Mammary epithelial cell (primary cell): ENCODE results near the gene THRB.

ENCODE experiments used
- EZH2 ChIP-seq: IDR thresholded peaks from 2 replicates; pipeline ENCODE4 v1.6.1; 2012; ENCODE audit warnings: low read length, inconsistent platforms, borderline replicate concordance
- TF ChIP-seq, protein P1 (sequence below), 2 donors: IDR thresholded peaks in 1 of 2; conservative IDR thresholded peaks in 1 of 2; 2 replicates each; pipeline ENCODE4 v1.5.1; 2011 to 2012; ENCODE audit warnings: inconsistent platforms in 2 of 2, low read length in 2 of 2, mild to moderate bottlenecking in 2 of 2, control low read depth in 1 of 2, low read depth in 1 of 2; ENCODE audit not compliant: insufficient read depth in 1 of 2; ENCODE audit errors: extremely low read depth in 1 of 2

- TF ChIP-seq, protein P1, sequence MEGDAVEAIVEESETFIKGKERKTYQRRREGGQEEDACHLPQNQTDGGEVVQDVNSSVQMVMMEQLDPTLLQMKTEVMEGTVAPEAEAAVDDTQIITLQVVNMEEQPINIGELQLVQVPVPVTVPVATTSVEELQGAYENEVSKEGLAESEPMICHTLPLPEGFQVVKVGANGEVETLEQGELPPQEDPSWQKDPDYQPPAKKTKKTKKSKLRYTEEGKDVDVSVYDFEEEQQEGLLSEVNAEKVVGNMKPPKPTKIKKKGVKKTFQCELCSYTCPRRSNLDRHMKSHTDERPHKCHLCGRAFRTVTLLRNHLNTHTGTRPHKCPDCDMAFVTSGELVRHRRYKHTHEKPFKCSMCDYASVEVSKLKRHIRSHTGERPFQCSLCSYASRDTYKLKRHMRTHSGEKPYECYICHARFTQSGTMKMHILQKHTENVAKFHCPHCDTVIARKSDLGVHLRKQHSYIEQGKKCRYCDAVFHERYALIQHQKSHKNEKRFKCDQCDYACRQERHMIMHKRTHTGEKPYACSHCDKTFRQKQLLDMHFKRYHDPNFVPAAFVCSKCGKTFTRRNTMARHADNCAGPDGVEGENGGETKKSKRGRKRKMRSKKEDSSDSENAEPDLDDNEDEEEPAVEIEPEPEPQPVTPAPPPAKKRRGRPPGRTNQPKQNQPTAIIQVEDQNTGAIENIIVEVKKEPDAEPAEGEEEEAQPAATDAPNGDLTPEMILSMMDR (conservative IDR thresholded peaks at IDR 0.05 in 1 of 2, IDR thresholded peaks at IDR 0.05 in 1 of 2; ENCODE audit: extremely low read depth in 1 of 2, insufficient read depth in 1 of 2, low read depth in 1 of 2, low read length in 2 of 2), result no peak
- no peak for TF ChIP-seq EZH2
Measured at GRCh38 chr3:24195504-24196230, 299.0 kb downstream of the THRB start.
